AG04450 (cell line): ENCODE results near the gene ZBTB40. TPM values are rescaled to one million over a fixed set of nuclear protein-coding genes. Genes with fewer than 3 reads are reported as not detected.

ENCODE experiments used
- CTCF ChIA-PET: fragments of 300-600, 350-600 bp; formaldehyde crosslinking; extraction: SDS; loops from one replicate; lab custom pipeline; 2022; ENCODE audit warnings: antibody characterized with exemption, inconsistent platforms; lab: Charles Lee
- POLR2A ChIA-PET: fragments of 350-600 bp; formaldehyde crosslinking; extraction: SDS; loops from one replicate; lab custom pipeline; 2021; ENCODE audit warnings: antibody characterized with exemption, inconsistent platforms; lab: Yijun Ruan, JAX
- DNase-seq: peaks from one replicate; pipeline ENCODE4 v3.0.0-alpha.2; 2011; ENCODE audit warnings: low read depth, low spot score
- H3K27ac ChIP-seq: one replicate; pipeline ENCODE4 v1.5.1; 2012; ENCODE audit warnings: low read depth, low read length, control low read depth
- H3K27me3 ChIP-seq: one replicate; pipeline ENCODE4 v1.6.0; 2012; ENCODE audit warnings: low read length; ENCODE audit not compliant: control insufficient read depth, insufficient read depth
- H3K4me3 ChIP-seq: 2 replicates; pipeline ENCODE4 v1.5.1; 2011; ENCODE audit warnings: mild to moderate bottlenecking, low read depth, low read length, control low read depth
- H3K9me3 ChIP-seq: 2 replicates; pipeline ENCODE4 v1.5.1; 2012; ENCODE audit warnings: low read length; ENCODE audit not compliant: control insufficient read depth, insufficient read depth
- polyA plus RNA-seq: library from polyadenylated mRNA; depleted of rRNA; stranded (reverse); fragments of >200 nt; gene quantifications from 2 replicates; pipeline ENCODE4 v1.2.3, GENCODE V29; 2011
- TF ChIP-seq, protein P1 (sequence below): IDR thresholded peaks from 2 replicates; pipeline ENCODE4 v1.5.1; 2011; ENCODE audit warnings: low read depth, low read length, control low read depth, inconsistent platforms

The ZBTB40 gene
- polyA plus RNA-seq, 1 experiment = 5.9 TPM

DNA sequence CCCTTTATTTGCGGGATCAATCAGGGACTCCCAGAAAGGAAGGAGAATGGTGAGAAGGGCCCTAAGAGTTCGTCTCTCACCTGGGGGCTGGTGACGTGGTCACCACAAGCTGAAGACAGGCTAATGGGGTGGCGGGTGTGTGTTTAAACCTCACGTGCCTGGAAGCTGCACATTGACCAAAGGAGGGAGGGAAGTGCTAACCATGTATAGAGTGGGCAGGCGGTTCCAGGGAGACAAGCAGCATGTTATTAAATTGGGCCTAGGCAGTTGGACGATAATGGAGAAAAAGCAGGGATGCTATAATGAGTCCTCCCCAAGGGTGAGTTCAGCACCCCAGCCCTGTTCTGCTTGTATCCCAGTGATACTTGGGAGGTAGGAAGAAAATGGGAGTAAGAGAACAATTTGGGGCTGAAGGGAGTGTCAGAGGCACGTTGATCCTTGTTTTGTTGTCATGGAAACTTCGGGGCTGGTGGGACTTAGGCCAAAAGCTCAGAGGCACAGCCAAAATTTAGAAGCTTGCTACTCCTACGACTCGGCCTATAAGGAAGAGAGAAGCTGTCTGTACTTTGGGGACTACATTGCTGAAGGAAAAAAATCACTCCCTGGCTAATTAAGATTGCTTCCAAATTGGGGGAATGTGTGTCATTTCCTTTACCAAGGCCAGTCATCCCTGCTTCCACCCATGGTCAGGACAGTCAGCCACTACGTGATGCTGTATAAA lies 78.4 kb downstream of the ZBTB40 start:
- Histone ChIP-seq H3K4me3 (no peak overlapping the region), H3K27me3 (no peaks in the 10 kb centered on the region), H3K27ac (no peak overlapping the region), H3K9me3 (no peaks in the 10 kb centered on the region)
- ChIA-PET CTCF (no interaction called here), POLR2A (interaction anchor here (0.5 kb wide), 1 partner anchor 109 kb away, joined by 3 read pairs; no protein-coding TSS in a partner anchor)
- TF ChIP-seq, protein P1, sequence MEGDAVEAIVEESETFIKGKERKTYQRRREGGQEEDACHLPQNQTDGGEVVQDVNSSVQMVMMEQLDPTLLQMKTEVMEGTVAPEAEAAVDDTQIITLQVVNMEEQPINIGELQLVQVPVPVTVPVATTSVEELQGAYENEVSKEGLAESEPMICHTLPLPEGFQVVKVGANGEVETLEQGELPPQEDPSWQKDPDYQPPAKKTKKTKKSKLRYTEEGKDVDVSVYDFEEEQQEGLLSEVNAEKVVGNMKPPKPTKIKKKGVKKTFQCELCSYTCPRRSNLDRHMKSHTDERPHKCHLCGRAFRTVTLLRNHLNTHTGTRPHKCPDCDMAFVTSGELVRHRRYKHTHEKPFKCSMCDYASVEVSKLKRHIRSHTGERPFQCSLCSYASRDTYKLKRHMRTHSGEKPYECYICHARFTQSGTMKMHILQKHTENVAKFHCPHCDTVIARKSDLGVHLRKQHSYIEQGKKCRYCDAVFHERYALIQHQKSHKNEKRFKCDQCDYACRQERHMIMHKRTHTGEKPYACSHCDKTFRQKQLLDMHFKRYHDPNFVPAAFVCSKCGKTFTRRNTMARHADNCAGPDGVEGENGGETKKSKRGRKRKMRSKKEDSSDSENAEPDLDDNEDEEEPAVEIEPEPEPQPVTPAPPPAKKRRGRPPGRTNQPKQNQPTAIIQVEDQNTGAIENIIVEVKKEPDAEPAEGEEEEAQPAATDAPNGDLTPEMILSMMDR = no peak
- no peak for DNase-seq

DNA sequence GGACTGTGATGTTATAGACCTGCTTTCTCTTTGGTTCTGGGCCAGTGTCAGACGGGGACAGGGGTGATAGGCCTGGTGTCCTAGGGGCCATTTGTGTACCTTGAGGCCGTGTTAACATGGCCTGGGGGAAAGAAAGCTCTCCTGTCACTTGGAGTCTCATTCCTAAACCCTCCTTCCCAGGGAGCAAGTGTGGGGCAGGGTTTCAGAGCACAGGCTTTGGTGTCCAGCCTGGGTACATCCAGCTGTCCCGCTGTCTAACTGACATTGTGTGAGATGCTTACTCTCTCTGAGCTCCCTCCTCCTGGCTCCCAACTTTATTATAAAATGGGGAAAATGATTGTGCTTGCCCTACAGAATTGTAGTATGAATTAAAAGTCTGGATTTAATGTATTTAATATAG lies 79.1 kb downstream of the ZBTB40 start:
- Histone ChIP-seq H3K27ac (no peak overlapping the region), H3K9me3 (no peaks in the 10 kb centered on the region), H3K27me3 (no peaks in the 10 kb centered on the region), H3K4me3 (no peak overlapping the region)
- ChIA-PET CTCF (no interaction called here), POLR2A (interaction anchor here (0.5 kb wide), 1 partner anchor 110 kb away, joined by 3 read pairs; no protein-coding TSS in a partner anchor)
- TF ChIP-seq, protein P1 = no peak
- DNase-seq = no peak

DNA sequence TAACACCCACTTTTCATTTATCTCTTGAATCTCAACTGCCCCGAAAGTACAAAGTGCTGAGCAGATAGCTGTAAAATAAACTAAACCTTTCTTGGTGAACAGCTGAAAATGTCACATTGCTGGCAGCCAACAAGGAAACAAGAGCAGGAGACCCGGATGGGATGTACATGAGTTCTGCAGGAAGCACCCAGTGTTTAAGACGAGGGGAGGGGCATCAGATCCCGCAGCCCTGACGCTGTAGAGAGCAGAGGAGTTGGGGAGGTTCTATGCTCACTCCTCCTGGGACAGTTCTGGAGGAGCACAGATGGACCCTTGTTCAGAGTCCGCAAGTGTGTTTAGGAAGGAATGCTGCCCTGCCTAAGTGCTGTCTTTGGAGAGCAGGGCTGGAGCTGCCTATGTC lies 79.6 kb downstream of the ZBTB40 start:
- no peak for DNase-seq
- TF ChIP-seq, protein P1 = no peak
- CTCF ChIA-PET = no interaction called here
- H3K27me3 ChIP-seq = no peaks in the 10 kb centered on the region
- H3K27ac ChIP-seq = no peak overlapping the region
- POLR2A ChIA-PET = no interaction called here
- H3K4me3 ChIP-seq = no peak overlapping the region
- no peaks in the 10 kb centered on the region for H3K9me3 ChIP-seq

DNA sequence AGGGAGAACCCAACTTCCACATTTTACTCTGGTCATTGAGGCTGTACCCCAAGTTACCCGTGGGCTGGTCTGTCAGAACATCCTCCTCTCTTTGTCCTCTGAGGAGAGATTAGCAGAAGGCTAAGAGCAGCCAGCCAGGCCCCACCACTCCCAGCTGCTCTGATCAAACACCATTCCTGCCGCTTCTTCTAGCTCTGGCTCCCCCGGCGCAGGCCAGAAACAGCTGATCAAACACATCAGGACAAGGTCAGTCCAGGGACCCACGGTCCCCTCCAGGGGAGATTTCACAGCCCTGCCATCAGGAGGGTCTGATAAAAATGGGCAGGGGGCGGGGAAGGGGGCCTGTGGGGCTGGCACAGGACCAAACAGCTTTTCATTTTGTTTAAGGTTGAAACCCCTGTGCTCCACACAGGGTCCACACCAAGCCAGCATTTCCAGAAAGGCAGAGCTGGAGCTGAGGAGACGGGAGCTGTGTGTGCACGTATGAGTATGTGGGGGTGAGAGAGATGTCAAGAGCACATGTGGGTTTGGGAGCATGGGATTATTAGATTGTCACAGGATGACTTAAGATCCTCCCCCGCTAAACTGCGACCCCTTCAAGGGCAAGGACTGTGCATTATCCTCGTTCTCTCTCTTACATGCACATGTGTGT lies 81.7 kb downstream of the ZBTB40 start:
- POLR2A ChIA-PET = no interaction called here
- TF ChIP-seq, protein P1 = no peak
- Histone ChIP-seq H3K27me3 (no peaks in the 10 kb centered on the region), H3K27ac (no peak overlapping the region), H3K4me3 (no peak overlapping the region), H3K9me3 (no peaks in the 10 kb centered on the region)
- CTCF ChIA-PET = interaction anchor here (1.1 kb wide), 1 partner anchor 109 kb away, joined by 4 read pairs; no protein-coding TSS in a partner anchor
- DNase-seq = no peak

DNA sequence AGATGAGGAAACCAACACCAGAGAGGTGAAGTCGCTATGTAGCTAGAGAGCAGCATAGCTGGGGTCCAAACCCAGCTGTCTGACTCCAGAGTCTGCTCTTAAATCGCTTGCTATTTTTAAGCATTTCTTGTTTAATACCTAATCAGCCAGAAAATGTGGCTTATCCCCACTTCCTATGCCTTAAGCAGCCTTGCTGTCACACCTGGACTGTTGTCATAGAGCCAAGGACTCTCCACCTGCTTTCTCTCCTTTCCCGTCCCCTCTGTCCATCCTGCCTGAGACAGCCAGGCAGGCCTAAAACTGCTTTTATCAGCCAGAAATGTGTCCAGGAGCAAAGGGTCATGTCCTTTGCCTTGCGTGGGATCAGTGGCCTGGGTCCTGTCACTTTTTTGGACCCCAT lies 83.3 kb downstream of the ZBTB40 start:
- no peak overlapping the region for H3K27ac ChIP-seq
- POLR2A ChIA-PET = no interaction called here
- CTCF ChIA-PET = no interaction called here
- no peak overlapping the region for H3K4me3 ChIP-seq
- H3K27me3 ChIP-seq = no peaks in the 10 kb centered on the region
- no peak for DNase-seq
- H3K9me3 ChIP-seq = no peaks in the 10 kb centered on the region
- TF ChIP-seq, protein P1 = no peak
